GM15510 (cell line): ENCODE data around the gene GMPR.

Experiments used
- POLR2A ChIP-seq: IDR thresholded peaks from 3 replicates; pipeline ENCODE4 v1.6.1; 2011; ENCODE audit warnings: borderline replicate concordance; ENCODE audit not compliant: insufficient read length; ENCODE audit errors: extremely low read depth

Gene GMPR

GRCh38 chr6:16301511-16301910 is 63.1 kb downstream of the GMPR start:
- no peak for TF ChIP-seq POLR2A

DNA sequence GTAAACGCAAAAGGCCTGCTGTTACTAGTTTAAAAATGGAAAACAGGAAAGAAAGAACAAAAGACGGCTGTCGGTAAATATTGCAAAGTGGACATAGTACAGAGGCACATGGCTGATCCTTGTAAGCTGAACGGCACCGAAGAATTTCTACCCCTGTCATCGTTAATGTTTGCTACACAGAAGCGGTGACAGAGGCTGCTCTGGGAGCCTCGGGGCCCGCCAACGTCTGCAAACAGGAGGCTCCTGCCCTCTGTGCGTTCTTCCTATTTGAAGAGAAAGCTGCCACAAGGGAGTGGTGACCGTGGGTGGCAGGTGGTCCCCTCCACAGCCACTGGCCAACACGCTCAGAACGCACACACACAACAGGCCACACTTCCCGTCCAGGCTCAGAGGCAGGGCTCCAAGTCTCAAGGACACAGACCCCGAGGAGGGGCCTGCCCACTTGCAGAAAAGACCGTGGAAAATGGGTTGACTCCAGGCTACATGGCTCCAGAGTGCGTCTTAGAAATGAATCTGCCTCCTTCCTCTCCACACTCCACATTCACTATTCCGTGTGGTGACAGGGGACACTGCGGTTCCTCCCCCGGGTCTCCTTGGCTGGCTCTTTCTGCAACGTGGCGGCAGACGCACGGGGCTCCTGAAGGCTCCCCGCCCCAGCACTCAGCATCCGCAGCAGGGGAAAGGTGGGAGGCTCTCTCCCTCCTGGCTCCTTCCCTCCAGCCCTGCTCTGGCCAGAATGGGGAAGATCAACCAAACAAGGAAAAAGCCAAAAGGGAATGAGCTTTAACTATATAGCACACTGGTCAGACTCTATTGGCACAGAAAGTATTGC is 64.5 kb downstream of the GMPR start:
- no peak for TF ChIP-seq POLR2A

GRCh38 chr6:16305246-16305725 is 66.9 kb downstream of the GMPR start:
- no peak for TF ChIP-seq POLR2A

DNA sequence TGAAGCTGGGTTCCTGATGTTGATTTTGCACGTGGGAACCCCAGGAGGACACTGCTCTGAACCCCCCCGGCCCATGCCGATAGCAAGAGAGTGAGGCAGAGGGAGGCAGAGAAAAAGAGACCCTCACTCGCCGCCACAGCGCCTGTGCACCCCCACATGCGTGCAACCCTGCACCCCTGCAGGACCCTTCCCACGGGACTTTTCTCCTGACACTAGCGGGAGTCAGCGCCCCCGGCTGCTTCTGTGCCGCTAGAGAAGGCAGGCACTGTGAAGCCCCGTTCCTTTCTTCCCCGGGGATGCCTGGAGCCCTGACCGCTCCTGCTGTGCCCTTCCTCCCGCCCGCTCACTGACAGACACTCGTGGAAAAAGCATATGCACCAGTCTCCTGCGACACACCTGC is 67.4 kb downstream of the GMPR start:
- no peak for TF ChIP-seq POLR2A

GRCh38 chr6:16306334-16306733 is 67.9 kb downstream of the GMPR start:
- no peak for TF ChIP-seq POLR2A

DNA sequence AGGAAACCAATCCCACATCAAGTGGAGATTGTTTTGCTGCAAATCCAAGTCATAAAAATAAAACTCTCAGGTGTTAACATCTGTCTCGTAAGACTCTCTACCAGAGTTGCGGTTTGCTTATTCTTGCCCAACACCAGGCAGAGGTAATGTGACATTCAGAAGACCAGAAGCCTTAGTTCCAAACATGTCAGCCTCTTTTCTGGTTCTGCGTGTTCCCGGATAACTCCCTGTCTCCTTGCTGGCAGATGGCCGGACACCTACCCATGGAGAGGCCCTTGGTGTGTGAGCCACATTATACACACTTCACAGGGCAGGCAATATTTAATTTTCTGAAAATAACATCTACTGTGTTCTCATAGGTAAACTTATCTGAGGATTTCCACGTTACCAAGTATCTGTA is 73.4 kb downstream of the GMPR start:
- TF ChIP-seq POLR2A, result no peak

DNA sequence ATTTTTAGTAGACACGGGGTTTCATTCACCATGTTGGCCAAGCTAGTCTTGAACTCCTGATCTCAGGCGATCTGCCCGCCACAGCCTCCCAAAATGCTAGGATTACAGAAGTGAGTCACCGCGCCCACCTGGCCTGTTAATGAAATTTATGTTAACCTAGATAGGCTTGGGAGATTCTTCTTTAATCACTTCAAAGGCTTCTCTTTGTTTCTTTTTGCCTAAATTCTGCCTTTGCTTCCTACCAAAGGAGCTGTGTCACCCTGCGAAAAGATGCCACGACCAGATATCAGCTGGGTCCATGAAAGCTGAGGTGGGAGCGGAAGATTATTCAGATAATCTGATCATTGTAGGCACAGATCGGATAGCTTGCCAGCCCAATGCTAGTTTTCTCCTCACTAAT is 75.3 kb downstream of the GMPR start:
- no peak for TF ChIP-seq POLR2A

DNA sequence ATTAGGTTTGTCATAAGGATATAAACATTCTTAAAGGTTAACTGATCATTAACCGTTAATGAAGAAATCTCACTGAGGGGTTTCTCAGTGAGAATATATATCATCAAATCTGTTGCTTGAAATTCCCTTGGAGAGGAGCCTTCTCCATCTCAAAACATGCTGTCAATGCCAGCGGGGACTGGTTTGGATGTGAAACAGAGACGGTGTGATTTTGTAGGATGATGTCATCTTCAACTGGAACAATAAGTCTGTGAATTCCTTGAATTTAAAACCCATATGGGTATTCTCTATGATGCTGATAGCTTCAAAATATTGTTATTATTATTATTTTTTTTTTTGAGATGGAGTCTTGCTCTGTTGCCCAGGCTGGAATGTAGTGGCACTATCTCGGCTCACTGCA is 75.9 kb downstream of the GMPR start:
- TF ChIP-seq POLR2A, result no peak

- no peak for TF ChIP-seq POLR2A
Measured at GRCh38 chr6:16316741-16317251, 78.4 kb downstream of the GMPR start.

GRCh38 chr6:16318538-16318937 is 80.2 kb downstream of the GMPR start:
- no peak for TF ChIP-seq POLR2A

GRCh38 chr6:16318953-16319720 is 80.8 kb downstream of the GMPR start:
- TF ChIP-seq POLR2A, result no peak

- no peak for TF ChIP-seq POLR2A
Measured at GRCh38 chr6:16319813-16320532, 81.6 kb downstream of the GMPR start.

- TF ChIP-seq POLR2A, result no peak
Measured at GRCh38 chr6:16320533-16321340, 82.3 kb downstream of the GMPR start.

GRCh38 chr6:16321341-16321710 is 82.9 kb downstream of the GMPR start:
- no peak for TF ChIP-seq POLR2A
